Bronchus fibroblast of lung (primary cell): ENCODE data around the gene ABCF1. TPM values are rescaled to one million over a fixed set of nuclear protein-coding genes. Genes with fewer than 3 reads are reported as not detected.

Experiments used
- total RNA-seq: library from RNA; depleted of rRNA; stranded (reverse); fragments of >200 nt; gene quantifications from 2 replicates; pipeline ENCODE4 v1.2.3, GENCODE V29; 2015

Gene ABCF1
- total RNA-seq, result 31.1 and 34.2 TPM in 2 replicates

GRCh38 chr6:30571075-30571761 is at the start of gene ABCF1:
ABCF1 (plus strand) TSS chr6:30571442; CDS start chr6:30571488, 46 bp downstream.

DNA sequence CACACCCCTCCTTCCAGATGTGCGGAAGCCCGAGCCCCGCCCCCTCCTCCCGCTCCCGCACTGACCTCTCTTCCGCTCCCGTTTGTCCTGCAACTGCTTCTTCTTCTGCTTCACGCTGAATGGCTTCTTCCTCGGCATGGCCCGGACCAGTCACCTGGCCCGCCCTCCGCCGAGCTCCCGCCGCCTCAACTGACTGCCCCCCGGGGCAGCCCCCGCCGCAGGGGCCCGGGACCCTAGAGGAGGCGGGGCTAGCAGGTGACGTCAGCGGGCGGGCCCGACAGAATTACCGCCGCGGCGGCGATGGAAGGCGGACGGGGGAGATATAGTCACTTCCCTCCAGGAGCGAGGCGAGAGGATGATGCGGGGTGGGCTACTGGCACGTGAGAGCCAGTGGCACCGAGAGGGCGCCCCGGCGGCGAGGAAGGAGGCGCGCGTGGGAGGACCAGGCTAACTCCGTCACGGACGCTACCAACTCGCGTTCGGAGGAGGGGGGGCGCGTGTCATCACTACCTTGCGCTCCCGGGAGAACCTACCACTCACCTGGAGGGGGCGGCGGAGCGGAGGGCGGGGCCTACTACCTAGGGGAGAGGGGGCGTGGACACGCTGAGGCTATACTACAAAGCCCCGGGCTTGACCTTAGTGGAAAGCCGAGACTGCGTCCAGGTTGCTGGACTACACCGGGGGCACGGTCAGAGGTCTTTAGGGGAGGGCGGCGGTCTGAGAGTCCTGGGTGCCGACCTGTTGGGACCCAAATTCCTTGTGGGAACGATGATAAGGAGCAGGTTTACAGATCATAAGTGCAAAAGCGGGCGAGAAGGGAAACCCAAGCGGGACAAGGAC is 15.0 kb upstream of the ABCF1 start, which contains the start of gene GNL1:
Gene GNL1 (minus strand): TSS at position 424 of the 840 bp plus-strand sequence. CDS start 286 bp downstream, at position 138.

DNA sequence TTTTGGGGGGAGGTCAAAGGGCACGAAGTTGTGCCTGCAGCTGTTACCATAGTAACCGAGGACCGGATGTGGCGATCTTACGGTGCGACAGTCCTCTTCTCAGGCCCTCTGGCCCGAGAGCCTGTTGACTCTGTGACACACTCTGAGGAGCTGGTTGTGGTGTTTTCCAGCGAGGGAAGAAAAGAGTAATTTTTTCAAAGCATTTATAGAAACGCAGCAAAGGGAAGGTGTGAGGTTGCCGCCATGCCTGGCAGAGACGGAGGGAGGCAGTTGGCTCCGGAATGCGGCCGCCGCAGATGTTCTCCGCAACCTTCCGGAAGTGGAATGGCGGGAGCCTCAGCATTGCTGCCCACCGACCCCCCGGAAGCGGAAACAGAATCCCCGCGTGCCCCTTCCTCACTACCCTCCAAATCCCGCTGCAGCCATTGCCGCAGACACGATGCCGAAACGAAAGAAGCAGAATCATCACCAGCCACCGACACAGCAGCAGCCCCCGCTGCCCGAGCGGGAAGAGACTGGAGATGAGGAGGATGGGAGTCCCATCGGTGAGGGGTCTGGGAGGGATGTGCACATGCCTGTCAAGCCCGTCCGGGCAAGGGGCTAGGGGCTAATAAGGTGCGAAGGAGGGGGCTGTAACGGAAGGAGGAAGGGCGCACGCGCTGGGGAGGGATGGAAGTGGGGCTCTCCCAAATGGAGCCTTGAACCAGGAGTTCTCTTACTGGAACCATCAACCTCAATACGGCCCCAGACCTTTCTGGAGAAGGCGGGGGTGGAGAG is 14.1 kb upstream of the ABCF1 start, which contains the start of gene PRR3:
Gene PRR3 (plus strand): TSS at position 390 of the 777 bp plus-strand sequence. CDS start 50 bp downstream, at position 440.

DNA sequence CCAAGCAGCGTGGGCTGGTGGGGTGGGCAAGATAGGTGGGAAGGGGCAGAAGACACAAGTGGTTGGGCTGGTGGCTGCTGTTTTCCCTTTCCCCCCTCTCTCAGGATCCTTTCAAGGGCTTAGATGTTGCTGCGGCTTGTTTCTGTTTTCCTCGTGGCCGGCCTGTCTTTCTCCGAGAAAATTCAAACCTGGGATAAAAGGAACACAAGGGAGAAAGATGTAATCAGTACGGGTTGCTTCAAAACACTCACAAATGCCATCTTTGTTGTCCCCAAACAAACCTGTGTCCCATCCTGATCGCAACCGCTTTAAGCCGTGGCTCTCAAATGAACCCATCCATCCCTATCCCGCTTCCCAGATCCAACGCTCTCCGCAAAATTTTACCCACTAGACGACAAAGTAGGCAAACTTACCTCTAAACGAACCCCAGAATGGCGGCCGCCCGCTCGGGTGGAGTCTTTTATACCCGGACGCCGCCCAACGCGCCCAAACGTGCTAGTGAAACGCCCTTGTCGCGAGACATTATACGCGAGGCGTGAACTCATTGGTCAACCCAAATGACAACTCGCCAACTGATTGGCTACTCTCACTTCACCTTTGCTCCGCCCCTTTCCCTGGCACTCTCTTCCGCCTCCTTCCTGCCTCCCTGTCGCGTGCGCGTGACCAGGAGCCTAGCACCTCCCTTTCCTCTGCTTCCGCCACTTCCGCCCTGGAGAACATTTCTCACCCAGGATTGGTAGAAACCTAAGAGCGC is 45.7 kb downstream of the ABCF1 start, which contains the start of gene PPP1R10:
Gene PPP1R10 (minus strand): TSS at position 433 of the 754 bp plus-strand sequence. CDS start 7,299 bp downstream, outside the sequence.

GRCh38 chr6:30617565-30618269 is 46.5 kb downstream of the ABCF1 start, which contains the start of gene MRPS18B:
MRPS18B (plus strand) TSS chr6:30617840; CDS start chr6:30617866, 26 bp downstream.

DNA sequence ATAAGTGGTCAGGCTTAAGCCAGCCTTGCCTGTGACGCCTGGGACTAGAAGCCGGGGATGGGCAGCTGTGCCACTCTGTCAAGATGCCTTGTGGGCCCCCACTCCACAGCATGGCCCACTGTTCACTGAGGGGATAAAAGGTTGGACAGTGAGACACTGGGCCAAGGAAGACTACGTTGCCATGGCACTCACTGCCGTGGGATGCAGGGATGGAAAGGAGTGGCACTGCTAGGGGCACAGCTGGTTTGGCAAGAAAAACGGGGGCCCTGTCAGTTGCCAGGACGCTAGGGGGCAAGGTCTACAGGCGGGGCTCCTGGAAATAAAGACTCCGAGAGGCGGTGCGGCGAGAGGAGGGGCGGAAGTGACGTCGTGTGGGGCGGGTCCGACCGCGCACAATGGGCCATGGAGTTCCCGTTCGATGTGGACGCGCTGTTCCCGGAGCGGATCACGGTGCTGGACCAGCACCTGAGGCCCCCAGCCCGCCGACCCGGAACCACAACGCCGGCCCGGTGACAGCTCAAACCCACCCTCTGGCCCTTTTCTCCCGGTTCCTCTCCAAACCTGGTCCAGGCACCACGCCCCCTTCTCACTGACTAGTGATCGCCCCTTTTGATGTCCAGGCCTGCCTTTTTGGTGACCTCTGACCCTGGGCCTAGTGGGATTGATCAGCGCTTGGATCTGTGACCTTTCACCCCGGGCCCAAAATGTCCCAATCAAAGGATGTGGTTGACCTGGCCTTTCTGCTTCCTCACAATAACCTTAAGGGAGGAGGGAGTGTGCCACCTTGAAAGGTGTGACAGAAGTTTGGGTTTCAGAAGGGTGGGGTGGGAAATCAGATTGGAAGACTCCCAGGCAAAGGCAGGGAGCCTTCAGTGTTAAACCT is 55.5 kb downstream of the ABCF1 start, which contains the start of gene ATAT1:
Gene ATAT1 (plus strand): TSS at position 391 of the 883 bp plus-strand sequence.

Other genes starting within 250 kb of the ABCF1 start
- gene TRIM39, start 244.5 kb upstream of the ABCF1 start, total RNA-seq, result 7.4 and 8.2 TPM in 2 replicates
- gene RPP21, start 226.3 kb upstream of the ABCF1 start, total RNA-seq, result 85.0 and 96.0 TPM in 2 replicates
- gene HLA-E, start 81.9 kb upstream of the ABCF1 start, total RNA-seq, result 92.2 and 93.1 TPM in 2 replicates
- gene GNL1, start 15.0 kb upstream of the ABCF1 start, total RNA-seq, result 28.7 and 42.5 TPM in 2 replicates
- 11.6 and 12.9 TPM in 2 replicates for gene PRR3, start 14.1 kb upstream of the ABCF1 start, total RNA-seq
- 19.8 and 24.0 TPM in 2 replicates for gene PPP1R10, start 45.8 kb downstream of the ABCF1 start, total RNA-seq
- gene MRPS18B, start 46.4 kb downstream of the ABCF1 start, total RNA-seq, result 65.1 and 70.5 TPM in 2 replicates
- gene ATAT1, start 55.4 kb downstream of the ABCF1 start, total RNA-seq, result 4.5 and 6.4 TPM in 2 replicates
- 6.8 and 8.7 TPM in 2 replicates for gene C6orf136, start 75.7 kb downstream of the ABCF1 start, total RNA-seq
- gene DHX16, start 101.6 kb downstream of the ABCF1 start, total RNA-seq, result 25.1 and 29.6 TPM in 2 replicates
- 58.6 and 62.5 TPM in 2 replicates for gene PPP1R18, start 115.2 kb downstream of the ABCF1 start, total RNA-seq
- gene NRM, start 119.5 kb downstream of the ABCF1 start, total RNA-seq, result 21.0 and 24.1 TPM in 2 replicates
- gene MDC1, start 145.8 kb downstream of the ABCF1 start, total RNA-seq, result 9.8 and 11.6 TPM in 2 replicates
- 2,052 and 2,194 TPM in 2 replicates for gene TUBB, start 148.9 kb downstream of the ABCF1 start, total RNA-seq
- gene FLOT1, start 171.2 kb downstream of the ABCF1 start, total RNA-seq, result 178 and 180 TPM in 2 replicates
- 56.9 and 75.8 TPM in 2 replicates for gene IER3, start 173.1 kb downstream of the ABCF1 start, total RNA-seq